HPDE6-E6E7 (cell line): ENCODE measurements around the gene CAV3.

ENCODE experiments used
- DNase-seq: peaks from one replicate; pipeline ENCODE4 v3.0.0; 2011; ENCODE audit warnings: missing footprints; ENCODE audit errors: extremely low spot score

CAV3 gene

GRCh38 chr3:8794247-8794646 lies 60.6 kb downstream of the CAV3 start:
- DNase-seq = no peak
